B cell (primary cell): ENCODE data around the gene ICOS.

ENCODE experiments used
- CTCF ChIP-seq: fragments of 200-600 bp; IDR thresholded peaks from one replicate; pipeline ENCODE4 v1.8.0; 2022; ENCODE audit warnings: antibody characterized with exemption, mild to moderate bottlenecking
- EZH2 ChIP-seq: IDR thresholded peaks from 2 replicates; pipeline ENCODE4 v1.6.1; 2012; ENCODE audit warnings: borderline replicate concordance, low read depth, mild to moderate bottlenecking, moderate library complexity, low read length; ENCODE audit not compliant: insufficient read depth, poor library complexity, severe bottlenecking

GRCh38 chr2:203959672-203960071 is 23.1 kb downstream of the ICOS start:
- TF ChIP-seq CTCF (no peak), EZH2 (no peak)
